CD14-positive monocyte (primary cell): Measurements from ENCODE around the gene LCAT. TPM values are rescaled to one million over a fixed set of nuclear protein-coding genes. Genes with fewer than 3 reads are reported as not detected.
A peak's percentile ranks its signal among the peaks of the same experiment; 100 is the strongest.

ENCODE experiments used
- DNase-seq, 3 donors: peaks; one replicate each; pipeline ENCODE4 v3.0.0-alpha.2; 2011 to 2022
- H2AFZ ChIP-seq: 2 replicates; pipeline ENCODE4 v1.6.0; 2012; ENCODE audit warnings: mild to moderate bottlenecking, low read depth, low read length, inconsistent platforms; ENCODE audit not compliant: insufficient read depth, poor library complexity, severe bottlenecking
- H3K27ac ChIP-seq, 2 donors: 1 replicate in 1 of 2; 2 replicates in 1 of 2; pipeline ENCODE4 v1.5.1; 2012 to 2013; ENCODE audit warnings: low read length in 2 of 2, control low read depth in 1 of 2, inconsistent platforms in 1 of 2, low read depth in 1 of 2, mild to moderate bottlenecking in 1 of 2
- H3K27me3 ChIP-seq, 2 donors: one replicate each; pipeline versions ENCODE4 v1.6.0 to v1.6.1; 2011 to 2013; ENCODE audit warnings: low read length in 2 of 2; ENCODE audit not compliant: control insufficient read depth in 2 of 2, insufficient read depth in 2 of 2
- H3K36me3 ChIP-seq, 2 donors: replicated peaks in 1 of 2; 1 replicate in 1 of 2; 2 replicates in 1 of 2; pipeline versions ENCODE4 v1.5.1 to v1.6.1; 2012 to 2013; ENCODE audit warnings: low read length in 2 of 2, control low read depth in 1 of 2, inconsistent platforms in 1 of 2, mild to moderate bottlenecking in 1 of 2; ENCODE audit not compliant: insufficient read depth in 2 of 2, control insufficient read depth in 1 of 2
- H3K4me1 ChIP-seq, 2 donors: 1 replicate in 1 of 2; 2 replicates in 1 of 2; pipeline versions ENCODE4 v1.5.1 to v1.6.1; 2012 to 2013; ENCODE audit warnings: low read length in 2 of 2, control low read depth in 1 of 2, inconsistent platforms in 1 of 2, mild to moderate bottlenecking in 1 of 2, moderate library complexity in 1 of 2; ENCODE audit not compliant: insufficient read depth in 2 of 2, control insufficient read depth in 1 of 2
- H3K4me2 ChIP-seq: replicated peaks from 2 replicates; pipeline ENCODE3; 2012; ENCODE audit warnings: low read length, moderate library complexity, mild to moderate bottlenecking; ENCODE audit not compliant: poor library complexity, severe bottlenecking; ENCODE audit errors: extremely low read depth
- H3K4me3 ChIP-seq, 3 experiments: fragments of 200-600 bp in 1 of 3; sonication (generic) in 1 of 3; replicated peaks in 1 of 3; 1 replicate in 2 of 3; 2 replicates in 1 of 3; pipeline ENCODE4 v1.5.1; 2011 to 2013; ENCODE audit warnings: low read length in 3 of 3, mild to moderate bottlenecking in 3 of 3, control low read depth in 2 of 3, low read depth in 2 of 3, inconsistent platforms in 1 of 3, moderate library complexity in 1 of 3
- H3K79me2 ChIP-seq: 2 replicates; pipeline ENCODE4 v1.6.0; 2012; ENCODE audit warnings: mild to moderate bottlenecking, control low read depth, inconsistent platforms, low read length, moderate library complexity; ENCODE audit not compliant: insufficient read depth
- H3K9ac ChIP-seq: 2 replicates; pipeline ENCODE4 v1.6.0; 2017; ENCODE audit warnings: low read length, mild to moderate bottlenecking; ENCODE audit not compliant: insufficient read depth, poor library complexity, severe bottlenecking
- H3K9me3 ChIP-seq, 2 donors: replicated peaks in 1 of 2; 1 replicate in 1 of 2; 2 replicates in 1 of 2; pipeline versions ENCODE4 v1.5.1 to v1.6.1; 2012 to 2013; ENCODE audit warnings: low read length in 2 of 2, control low read depth in 1 of 2; ENCODE audit not compliant: control insufficient read depth in 1 of 2, insufficient read depth in 1 of 2
- H4K20me1 ChIP-seq: 2 replicates; pipeline ENCODE4 v1.6.0; 2012; ENCODE audit warnings: mild to moderate bottlenecking, low read length, control low read depth, moderate library complexity; ENCODE audit not compliant: insufficient read depth
- H3K27ac Mint-ChIP-seq, 7 donors: one replicate each; pipeline ENCODE4 v1.8.0; 2020; ENCODE audit warnings: mild to moderate bottlenecking in 7 of 7, mixed read lengths in 7 of 7, moderate library complexity in 6 of 7, inconsistent platforms in 2 of 7
- H3K27me3 Mint-ChIP-seq, 3 donors: one replicate each; pipeline ENCODE4 v1.8.0; 2021 to 2022; ENCODE audit warnings: low read depth in 3 of 3, mild to moderate bottlenecking in 3 of 3, mixed read lengths in 3 of 3, moderate library complexity in 3 of 3, inconsistent platforms in 1 of 3
- H3K36me3 Mint-ChIP-seq, 2 donors: one replicate each; pipeline ENCODE4 v1.8.0; 2020; ENCODE audit warnings: mixed read lengths in 2 of 2, inconsistent platforms in 1 of 2, mild to moderate bottlenecking in 1 of 2
- H3K4me1 Mint-ChIP-seq: one replicate; pipeline ENCODE4 v1.8.0; 2020; ENCODE audit warnings: mild to moderate bottlenecking, mixed read lengths
- H3K4me3 Mint-ChIP-seq, 2 donors: one replicate each; pipeline ENCODE4 v1.8.0; 2020; ENCODE audit warnings: mild to moderate bottlenecking in 2 of 2, mixed read lengths in 2 of 2, moderate library complexity in 1 of 2
- H3K9me3 Mint-ChIP-seq, 7 donors: one replicate each; pipeline ENCODE4 v1.8.0; 2020 to 2022; ENCODE audit warnings: mixed read lengths in 7 of 7, mild to moderate bottlenecking in 6 of 7, moderate library complexity in 6 of 7, inconsistent platforms in 2 of 7
- WGBS: methylation state at CpG from one replicate; pipeline ENCODE4 v1.1.5; 2013; ENCODE audit warnings: missing lambda C conversion rate; ENCODE audit not compliant: insufficient coverage; 5-methylcytosine and 5-hydroxymethylcytosine counted together
- intact Hi-C, 2 donors: fragments of 100-400 bp; cut with micrococcal nuclease; formaldehyde crosslinking; loops; one replicate each; pipeline versions ENCODE4 v1.15.0 to v1.15.1; 2023
- polyA plus RNA-seq, 3 donors: library from polyadenylated mRNA; depleted of rRNA in 1 of 3; unstranded in 2 of 3; stranded (reverse) in 1 of 3; fragments of 300-500 nt in 2 of 3; fragments of >200 nt in 1 of 3; fragmentation: Illumina TruSeq in 2 of 3; gene quantifications; 1 replicate in 2 of 3; 2 replicates in 1 of 3; pipeline ENCODE4 v1.2.3, GENCODE V29; 2012 to 2021
- TF ChIP-seq, protein P1 (sequence below): fragments of 200-600 bp; IDR thresholded peaks from one replicate; pipeline ENCODE4 v1.8.0; 2022; ENCODE audit warnings: antibody characterized with exemption, mild to moderate bottlenecking

LCAT gene
- polyA plus RNA-seq, 3 donors = 0.17 to 16.2 TPM; not detected in 1

DNA sequence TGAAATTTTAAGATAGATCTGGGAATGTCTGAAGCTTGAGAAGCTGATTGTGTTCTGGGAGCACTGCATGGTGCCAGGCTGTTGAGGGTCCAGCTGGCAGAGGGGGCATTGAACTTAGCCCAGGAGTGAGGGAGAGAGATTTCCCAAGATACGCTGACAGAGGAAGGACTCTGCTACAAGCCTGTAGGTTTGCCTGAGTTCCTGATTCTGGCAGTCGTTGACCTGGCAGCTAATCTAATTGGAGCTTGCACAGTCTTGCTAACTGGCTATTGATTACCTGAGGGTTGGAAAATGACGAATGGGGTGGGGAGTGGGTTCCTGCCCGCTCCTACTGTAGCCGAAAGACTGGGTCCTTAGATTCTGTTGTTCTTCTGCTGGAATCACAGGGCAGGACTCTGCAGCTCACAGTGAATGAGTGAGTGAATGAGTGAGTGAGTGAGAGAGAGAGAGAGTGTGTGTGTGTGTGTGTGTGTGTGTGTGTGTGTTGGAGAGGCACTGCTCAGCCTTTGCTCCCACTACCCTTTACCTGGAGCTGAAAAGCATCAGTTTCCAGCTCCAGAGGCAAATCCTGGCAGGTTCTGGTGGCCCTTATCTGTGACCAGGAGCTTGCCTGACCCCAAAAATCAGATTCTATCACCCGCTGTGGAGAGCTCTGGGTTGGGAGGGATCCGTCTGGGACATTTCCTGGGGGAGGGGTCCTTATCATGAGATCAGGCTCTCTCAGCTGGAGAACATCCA is 29.0 kb downstream of the LCAT start:
- peaks cover 80% of the 10 kb centered on the region for H4K20me1 ChIP-seq

DNA sequence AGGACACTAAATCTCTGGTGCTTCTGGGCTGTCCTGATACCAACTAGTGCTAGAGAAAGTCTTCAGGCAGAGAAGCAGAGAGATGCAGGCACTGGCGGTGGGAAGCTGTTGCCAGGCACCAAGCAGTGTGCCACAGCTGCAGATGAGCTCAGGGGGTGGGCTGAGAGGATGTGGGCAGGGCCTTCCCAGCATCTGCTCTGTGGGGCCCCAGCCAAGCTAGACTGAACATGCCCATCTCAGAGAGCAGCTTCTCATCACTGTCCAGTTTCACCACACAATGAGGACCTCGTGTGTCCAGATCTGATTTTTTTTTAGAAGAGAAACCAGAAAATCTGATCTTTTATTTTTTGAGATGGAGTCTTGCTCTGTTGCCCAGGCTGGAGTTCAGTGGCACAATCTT is 33.8 kb downstream of the LCAT start:
- Histone ChIP-seq H3K79me2 (peaks cover 3% of the 10 kb centered on the region), H3K4me2 (no peak overlapping the region), H3K4me1 (no peaks in the 10 kb centered on the region), H3K27ac (no peak overlapping the region), H3K9ac (no peak overlapping the region), H3K9me3 (no peaks in the 10 kb centered on the region), H4K20me1 (peaks cover 54% of the 10 kb centered on the region), H3K27me3 (no peaks in the 10 kb centered on the region), H3K4me3 (no peak overlapping the region), H2AFZ (no peak overlapping the region), H3K36me3 (peaks cover 37 to 50% of the 10 kb centered on the region in 2 donors)
- intact Hi-C loops = no loop called here
- peaks cover 41 to 61% of the 10 kb centered on the region in 2 donors for H3K36me3 Mint-ChIP-seq
- H3K27me3 Mint-ChIP-seq = peaks cover 0 to 2% (median 0%) of the 10 kb centered on the region in 3 donors
- peak overlapping the region in 1 of 7 donors; percentile 16 for H3K27ac Mint-ChIP-seq
- TF ChIP-seq, protein P1, sequence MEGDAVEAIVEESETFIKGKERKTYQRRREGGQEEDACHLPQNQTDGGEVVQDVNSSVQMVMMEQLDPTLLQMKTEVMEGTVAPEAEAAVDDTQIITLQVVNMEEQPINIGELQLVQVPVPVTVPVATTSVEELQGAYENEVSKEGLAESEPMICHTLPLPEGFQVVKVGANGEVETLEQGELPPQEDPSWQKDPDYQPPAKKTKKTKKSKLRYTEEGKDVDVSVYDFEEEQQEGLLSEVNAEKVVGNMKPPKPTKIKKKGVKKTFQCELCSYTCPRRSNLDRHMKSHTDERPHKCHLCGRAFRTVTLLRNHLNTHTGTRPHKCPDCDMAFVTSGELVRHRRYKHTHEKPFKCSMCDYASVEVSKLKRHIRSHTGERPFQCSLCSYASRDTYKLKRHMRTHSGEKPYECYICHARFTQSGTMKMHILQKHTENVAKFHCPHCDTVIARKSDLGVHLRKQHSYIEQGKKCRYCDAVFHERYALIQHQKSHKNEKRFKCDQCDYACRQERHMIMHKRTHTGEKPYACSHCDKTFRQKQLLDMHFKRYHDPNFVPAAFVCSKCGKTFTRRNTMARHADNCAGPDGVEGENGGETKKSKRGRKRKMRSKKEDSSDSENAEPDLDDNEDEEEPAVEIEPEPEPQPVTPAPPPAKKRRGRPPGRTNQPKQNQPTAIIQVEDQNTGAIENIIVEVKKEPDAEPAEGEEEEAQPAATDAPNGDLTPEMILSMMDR = no peak
- no peak for DNase-seq
- 50% methylated on average over 2 of the region's 2 CpGs for WGBS
- peaks cover 2% of the 10 kb centered on the region for H3K4me1 Mint-ChIP-seq
- peaks cover 0 to 3% (median 0%) of the 10 kb centered on the region in 7 donors for H3K9me3 Mint-ChIP-seq
- H3K4me3 Mint-ChIP-seq = no peak overlapping the region

More for the DNA sequence above, 29.0 kb downstream of the LCAT start:
- H3K36me3 ChIP-seq = peaks cover 51 to 79% of the 10 kb centered on the region in 2 donors
- WGBS = 94% methylated on average over 5 of the region's 7 CpGs
- no peaks in the 10 kb centered on the region for H3K4me1 ChIP-seq
- no peak overlapping the region for H3K9ac ChIP-seq
- H3K4me3 ChIP-seq = no peak overlapping the region
- H3K27ac Mint-ChIP-seq = peak overlapping the region in 5 of 7 donors; percentile 10 to 51 (median 21)
- H3K27me3 Mint-ChIP-seq = no peaks in the 10 kb centered on the region
- H3K4me3 Mint-ChIP-seq = no peak overlapping the region
- no peaks in the 10 kb centered on the region for H3K9me3 ChIP-seq
- H3K27me3 ChIP-seq = no peaks in the 10 kb centered on the region
- H2AFZ ChIP-seq = no peak overlapping the region
- H3K79me2 ChIP-seq = peaks cover 43% of the 10 kb centered on the region
- peaks cover 65 to 83% of the 10 kb centered on the region in 2 donors for H3K36me3 Mint-ChIP-seq
- no peak for DNase-seq
- intact Hi-C loops = no loop called here
- peaks cover 6% of the 10 kb centered on the region for H3K4me1 Mint-ChIP-seq
- no peak overlapping the region for H3K4me2 ChIP-seq
- TF ChIP-seq, protein P1 = no peak
- H3K9me3 Mint-ChIP-seq = no peaks in the 10 kb centered on the region
- no peak overlapping the region for H3K27ac ChIP-seq
